Activated CD8-positive, alpha-beta memory T cell treated with anti-CD3 and anti-CD28 coated beads, Interleukin-2, amount 50 U/mL, for 24 hours (primary cell): ENCODE results near the gene YIPF2.
A peak's percentile ranks its signal among the peaks of the same experiment; 100 is the strongest.
"Not testable (repeated sequence)": the region's sequence is repeated elsewhere in the genome, so short reads cannot be mapped to it uniquely, and the experiment has no call there.

ENCODE experiments used
- DNase-seq: peaks from one replicate; pipeline ENCODE4 v3.0.0-alpha.2; 2020; ENCODE audit errors: extremely low read depth

YIPF2 gene

DNA sequence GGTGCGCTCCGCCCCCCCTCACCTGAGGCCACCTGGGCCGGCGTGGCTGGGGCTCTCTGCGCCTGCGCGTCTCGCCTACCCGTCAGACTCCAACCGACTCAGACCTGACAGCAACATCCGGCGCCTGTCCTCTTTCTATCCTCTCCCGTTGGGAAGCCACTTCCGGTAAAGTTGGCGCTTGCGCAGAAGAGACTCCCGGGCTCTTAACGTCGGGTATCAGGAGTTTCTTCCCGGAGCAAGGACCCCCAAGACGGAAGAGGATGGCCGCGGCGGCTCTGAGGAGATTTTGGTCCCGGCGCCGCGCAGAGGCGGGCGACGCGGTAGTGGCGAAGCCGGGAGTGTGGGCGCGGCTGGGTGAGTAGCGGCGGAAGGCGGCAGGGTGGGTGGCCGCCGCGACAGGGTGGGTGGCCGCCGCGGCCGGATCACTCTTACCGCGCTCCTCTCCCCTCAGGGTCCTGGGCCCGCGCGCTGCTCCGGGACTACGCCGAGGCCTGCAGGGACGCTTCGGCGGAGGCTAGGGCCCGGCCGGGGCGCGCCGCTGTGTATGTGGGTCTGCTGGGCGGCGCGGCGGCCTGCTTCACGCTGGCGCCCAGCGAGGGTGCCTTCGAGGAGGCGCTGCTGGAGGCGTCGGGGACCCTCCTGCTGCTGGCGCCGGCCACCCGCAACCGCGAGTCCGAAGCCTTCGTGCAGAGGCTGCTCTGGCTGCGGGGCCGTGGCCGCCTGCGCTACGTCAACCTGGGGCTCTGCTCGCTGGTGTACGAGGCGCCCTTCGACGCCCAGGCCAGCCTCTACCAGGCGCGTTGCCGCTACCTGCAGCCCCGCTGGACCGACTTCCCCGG is at the start of gene YIPF2, which contains the start of gene TIMM29:
YIPF2 (minus strand) TSS at position 77 of the 839 bp plus-strand sequence. CDS start 229 bp downstream, outside the sequence.
TIMM29 (plus strand) TSS at position 249 of the 839 bp plus-strand sequence; CDS start at position 261, 12 bp downstream.
- DNase-seq = peak; percentile 93

DNA sequence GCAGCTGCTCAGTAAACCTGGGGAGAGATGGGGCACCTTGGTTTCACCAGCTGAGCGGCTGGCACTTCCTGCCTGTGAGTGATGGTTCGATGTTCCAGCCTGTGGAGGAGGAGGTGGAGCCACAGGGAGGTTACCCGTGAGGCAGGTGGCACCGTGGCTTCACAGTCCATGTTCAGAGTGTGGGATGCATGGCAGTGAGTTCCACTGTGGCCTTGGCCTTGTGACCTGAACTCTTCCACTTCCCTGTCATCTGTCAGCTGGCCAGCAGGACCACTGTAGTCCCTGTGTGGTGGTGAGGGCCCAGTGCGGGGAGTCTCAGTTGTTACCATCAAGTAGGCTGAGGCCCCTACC is 49.3 kb upstream of the YIPF2 start:
- DNase-seq = no peak

DNA sequence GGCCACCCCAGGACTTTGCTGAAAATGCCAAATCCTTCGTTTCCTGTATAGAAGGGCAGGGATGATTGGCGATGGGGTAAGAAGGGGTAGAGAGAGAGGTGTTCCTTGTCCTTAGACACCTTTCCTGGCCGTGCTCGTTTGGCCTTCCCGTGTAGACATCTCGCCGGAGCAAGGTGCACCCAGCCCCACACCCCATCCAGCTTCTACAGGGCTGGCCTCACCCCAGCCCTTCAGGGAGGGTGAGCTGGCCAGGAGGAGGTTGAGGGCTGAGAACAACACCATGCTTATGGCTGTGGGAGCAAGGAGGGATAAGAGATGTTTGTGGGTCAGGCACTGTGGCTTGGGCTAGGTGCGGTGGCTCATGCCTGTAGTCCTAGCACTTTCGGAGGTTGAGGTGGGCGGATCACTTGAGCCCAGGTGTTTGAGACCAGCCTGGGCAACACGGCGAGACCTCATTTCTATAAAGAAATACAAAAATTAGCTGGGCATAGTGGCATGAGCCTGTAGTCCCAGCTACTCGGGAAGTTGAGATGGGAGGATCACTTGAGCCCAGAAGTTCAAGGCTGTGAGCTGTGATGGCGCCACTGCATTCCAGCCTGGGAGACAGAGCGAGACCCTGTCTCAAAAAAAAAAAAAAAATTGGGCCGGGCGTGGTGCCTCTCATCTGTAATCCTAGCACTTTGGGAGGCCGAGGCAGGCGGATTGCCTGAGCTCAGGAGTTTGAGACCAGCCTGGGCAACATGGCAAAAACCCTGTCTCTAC is 47.9 kb upstream of the YIPF2 start:
- DNase-seq = no peak

DNA sequence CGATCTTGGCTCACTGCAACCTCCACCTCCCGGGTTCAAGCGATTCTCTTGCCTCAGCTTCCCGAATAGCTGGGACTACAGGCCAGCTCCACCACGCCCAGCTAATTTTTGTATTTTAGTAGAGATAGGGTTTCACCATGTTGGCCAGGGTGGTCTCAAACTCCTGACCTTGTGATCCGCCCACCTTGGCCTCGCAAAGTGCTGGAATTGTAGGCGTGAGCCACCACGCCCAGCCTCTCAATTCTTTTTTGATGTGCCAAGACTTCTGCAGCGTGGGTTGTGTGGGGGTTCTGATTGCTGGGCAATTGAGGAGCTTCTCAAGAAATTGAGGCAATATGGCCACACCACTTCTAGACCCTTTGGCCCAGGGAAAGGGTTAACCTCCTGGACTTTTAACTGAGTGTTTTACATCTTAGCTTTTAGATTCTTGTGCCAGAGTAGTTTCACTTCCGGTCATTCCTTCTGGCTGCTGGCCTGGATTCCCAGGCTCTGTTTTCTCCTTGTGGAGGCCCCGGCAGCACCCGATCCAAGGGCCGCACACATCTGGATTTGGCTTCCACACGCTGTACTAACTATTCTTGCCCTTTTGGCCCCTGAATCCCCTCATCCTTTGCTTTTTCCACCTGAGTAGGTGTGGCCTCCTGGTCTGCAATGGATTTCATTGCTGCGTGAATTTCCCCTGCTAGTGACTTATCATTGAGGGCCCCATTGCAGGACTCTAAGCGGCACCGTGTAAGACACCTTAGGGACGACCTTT is 47.1 kb upstream of the YIPF2 start:
- DNase-seq = no peak

DNA sequence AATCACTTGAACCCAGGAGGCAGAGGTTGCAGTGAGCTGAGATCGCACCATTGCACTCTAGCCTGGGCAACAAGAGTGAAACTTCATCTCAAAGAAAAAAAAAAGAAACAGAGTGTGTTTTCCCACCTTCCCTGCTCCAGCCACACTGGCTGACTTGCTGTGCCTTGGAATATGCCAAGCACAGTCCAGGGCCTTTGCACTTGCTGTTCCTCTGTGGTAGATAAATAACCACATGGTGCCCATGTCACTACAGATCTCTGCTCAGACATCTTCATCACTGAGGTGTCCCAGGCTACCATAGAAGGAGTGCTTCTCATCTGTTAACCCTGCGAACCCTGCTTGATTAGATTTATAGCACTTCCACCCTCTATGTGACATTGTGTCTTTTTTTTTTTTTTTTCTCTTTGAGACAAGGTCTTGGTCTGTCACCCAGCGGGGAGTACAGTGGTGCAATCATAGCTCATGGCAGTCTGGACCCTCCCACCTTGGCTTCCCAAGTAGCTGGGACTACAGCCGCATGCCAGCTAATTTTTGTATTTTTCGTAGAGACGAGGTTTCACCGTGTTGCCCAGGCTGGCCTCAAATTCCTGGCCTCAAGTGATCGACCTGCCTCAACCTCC is 42.8 kb upstream of the YIPF2 start:
- no peak for DNase-seq

DNA sequence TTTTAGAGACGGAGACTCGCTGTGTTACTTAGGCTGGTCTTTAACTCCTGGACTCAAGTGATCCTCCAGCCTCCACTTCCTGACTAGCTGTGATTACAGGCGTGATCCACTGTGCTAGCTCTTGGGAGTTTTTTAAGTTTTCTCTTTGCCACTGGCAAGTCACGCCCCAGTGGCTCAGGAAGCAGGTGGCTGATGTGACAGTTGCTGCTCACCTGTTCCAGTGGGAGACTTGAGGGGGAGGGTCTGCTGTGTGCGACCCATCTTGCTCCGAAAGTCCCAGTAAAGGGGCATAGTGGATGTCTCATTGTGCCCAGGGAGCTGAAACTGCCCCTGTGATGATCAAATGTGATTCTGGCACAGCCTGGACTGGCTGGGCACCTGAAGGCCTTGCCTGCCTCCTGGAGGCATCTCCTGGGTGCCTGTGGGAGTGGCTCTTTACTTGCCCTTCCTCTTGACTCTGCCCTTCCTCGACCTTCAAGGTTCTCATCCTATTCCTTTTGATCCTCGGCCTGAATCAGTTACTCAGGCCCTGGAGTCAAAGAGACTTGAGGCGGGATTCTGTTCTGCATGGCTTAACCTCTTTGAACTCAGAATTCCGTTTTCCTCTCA is 40.2 kb upstream of the YIPF2 start:
- DNase-seq = no peak

DNA sequence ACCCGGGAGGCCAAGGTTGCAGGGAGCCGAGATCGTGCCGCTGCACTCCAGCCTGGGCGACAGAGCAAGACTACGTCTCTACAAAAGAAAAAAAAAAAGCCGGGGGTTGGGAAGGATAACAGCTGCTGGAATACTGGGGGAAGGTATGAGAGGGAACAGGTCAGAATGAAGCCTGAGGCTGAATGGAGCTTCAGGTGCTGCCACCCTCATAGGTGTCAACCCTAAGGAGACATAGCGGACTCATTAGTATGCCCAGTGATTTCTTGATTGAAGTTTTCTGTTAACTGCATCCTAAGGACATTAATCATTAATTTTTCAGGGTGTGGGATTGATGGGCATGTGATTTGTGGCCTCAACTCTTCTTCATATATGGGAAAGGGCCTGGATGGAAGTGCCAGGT is 38.4 kb upstream of the YIPF2 start:
- no peak for DNase-seq

DNA sequence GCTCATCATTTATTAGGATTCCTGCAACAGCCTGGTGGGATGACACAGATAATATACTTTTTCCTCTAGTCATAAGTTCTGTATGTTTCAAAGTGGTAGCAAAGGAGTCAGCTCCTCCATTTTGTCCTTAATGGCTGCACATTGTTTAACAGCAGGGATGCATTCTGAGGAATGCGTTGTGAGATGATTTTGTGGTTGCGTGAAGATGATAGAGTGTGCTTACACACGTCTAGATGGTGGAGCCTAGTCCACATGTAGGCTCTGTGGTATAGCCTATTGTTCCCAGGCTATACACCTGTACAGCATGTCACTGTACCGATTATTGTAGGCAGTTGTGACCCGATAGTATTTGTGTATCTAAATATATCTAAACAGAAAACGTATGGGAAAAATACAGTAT is 37.0 kb upstream of the YIPF2 start:
- no peak for DNase-seq

DNA sequence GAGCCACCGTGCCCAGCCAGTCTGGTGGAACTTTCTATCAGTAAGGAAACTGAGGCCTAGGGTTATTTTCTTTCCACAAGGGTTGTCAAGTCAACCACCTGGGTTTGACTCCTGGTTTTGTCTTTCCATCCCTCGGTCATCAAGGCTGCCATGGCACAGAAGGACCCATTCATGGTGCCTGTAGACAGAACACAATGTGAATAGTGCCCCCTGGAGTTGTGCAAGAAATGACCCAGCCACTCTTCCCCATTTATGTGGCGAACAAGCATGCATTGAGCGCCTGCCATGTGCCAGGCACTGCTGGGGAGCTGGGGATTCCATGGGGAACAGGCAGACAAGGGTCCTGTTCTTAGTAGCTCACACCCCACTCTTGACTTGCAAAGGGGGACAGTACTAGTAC is 36.5 kb upstream of the YIPF2 start:
- DNase-seq = no peak

DNA sequence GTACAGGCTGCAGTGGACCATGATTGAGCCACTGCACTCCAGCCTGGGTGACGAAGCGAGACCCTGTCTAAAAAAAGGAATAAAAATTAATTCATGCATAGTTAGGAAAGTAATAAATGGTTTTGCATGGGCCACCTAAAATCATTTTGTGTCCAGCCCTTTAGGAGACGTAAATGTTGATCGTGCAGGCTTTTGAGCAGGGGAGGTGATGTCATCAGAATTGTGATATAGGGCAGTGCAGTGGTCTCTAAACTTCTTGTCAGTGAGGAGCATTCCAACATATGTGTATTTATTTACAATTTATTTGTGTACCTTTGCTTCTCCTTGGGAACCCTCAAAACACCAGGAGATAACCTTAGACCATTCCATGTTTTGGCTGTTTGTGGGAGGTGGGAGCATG is 35.4 kb upstream of the YIPF2 start:
- no peak for DNase-seq

DNA sequence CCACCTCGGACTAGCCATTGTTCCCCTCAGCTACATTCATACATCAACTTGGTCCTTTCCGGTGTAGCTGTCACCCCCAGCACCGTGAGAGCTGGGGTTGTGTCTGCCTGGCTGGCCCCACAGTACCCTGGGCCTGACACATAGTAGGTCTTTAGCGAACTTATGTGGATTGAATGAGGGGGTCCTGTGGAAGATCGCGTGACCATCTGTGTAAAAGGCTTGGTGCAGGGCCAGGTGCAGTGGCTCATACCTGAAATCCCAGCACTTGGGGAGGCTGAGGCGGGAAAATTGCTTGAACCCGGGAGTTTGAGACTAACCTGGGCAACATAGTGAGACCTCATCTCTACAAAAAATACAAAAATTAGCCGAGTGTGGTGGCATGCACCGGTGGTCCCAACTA is 34.4 kb upstream of the YIPF2 start:
- DNase-seq = no peak

DNA sequence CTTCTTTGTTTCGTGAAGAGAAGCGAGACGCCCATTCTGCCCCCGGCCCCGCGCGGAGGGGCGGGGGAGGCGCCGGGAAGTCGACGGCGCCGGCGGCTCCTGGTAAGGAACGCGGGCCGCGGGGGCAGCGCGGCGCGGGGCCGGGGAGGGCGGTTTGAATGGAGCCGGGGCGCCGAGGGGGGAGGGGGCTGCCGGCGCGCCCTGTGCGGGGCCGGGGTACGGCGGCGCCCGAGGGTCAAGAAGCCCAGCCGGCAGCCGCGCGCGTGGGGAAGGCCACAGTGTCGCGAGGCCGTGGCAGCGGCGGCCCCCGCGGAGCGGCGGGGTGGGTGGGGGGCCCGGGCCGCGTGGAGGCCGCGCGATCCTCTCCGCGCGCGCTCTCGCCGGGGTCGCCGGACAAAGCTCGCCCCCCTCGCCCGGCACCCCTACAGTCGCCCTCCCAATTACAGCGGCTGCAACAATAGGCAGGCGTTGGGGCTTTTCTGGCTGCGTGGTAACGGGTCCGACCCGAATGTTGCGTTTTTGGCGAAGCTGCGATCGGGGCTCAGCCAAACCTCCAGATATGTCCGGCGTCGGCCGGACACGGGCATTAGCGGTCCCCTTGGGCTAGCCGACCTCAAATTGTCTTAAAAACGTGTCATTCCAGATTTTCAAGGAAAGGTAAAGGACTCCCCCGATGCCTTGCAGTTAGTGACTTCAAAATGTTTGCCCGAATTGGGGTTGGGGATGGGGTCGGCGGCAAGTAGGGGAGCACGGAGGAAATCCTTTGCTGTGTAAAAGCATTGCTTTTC is 32.8 kb upstream of the YIPF2 start:
- DNase-seq = no peak

DNA sequence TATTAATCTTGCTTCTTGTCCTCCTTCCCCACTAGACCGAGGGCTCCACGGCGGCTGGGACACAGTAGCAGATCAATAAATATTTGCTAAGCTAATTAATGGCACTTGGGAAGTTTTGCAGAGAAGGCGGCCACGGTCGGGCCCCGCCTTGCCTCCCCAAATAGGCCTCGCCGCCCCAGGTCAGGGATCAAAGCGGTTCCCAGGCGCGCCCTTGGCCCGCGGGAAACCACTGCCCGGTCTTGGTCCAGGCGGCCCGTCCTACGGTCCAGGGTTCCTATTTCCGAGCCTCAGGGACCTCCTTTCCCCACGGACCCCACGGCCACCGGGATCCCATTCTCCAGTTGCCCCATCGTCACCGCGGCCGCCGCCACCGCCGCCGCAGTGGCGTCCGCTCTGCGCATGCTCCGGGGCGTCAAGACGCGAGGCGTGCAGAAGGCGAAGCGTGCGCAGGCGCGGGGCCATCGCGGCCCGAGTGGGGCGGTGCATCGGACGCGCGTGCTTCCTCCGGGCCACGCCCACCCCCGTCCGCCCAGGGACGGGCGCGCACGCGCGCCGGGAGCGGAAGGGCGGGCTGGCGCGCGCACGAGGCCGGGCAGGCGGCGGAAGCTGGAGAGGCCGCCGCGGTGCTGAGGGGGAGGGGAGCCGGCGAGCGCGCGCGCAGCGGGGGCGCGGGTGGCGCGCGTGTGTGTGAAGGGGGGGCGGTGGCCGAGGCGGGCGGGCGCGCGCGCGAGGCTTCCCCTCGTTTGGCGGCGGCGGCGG is 32.1 kb upstream of the YIPF2 start, which contains the start of gene SMARCA4:
SMARCA4 (plus strand) TSS at position 717 of the 759 bp plus-strand sequence. CDS start 23,122 bp downstream, outside the sequence.
- peak; percentile 91 for DNase-seq

DNA sequence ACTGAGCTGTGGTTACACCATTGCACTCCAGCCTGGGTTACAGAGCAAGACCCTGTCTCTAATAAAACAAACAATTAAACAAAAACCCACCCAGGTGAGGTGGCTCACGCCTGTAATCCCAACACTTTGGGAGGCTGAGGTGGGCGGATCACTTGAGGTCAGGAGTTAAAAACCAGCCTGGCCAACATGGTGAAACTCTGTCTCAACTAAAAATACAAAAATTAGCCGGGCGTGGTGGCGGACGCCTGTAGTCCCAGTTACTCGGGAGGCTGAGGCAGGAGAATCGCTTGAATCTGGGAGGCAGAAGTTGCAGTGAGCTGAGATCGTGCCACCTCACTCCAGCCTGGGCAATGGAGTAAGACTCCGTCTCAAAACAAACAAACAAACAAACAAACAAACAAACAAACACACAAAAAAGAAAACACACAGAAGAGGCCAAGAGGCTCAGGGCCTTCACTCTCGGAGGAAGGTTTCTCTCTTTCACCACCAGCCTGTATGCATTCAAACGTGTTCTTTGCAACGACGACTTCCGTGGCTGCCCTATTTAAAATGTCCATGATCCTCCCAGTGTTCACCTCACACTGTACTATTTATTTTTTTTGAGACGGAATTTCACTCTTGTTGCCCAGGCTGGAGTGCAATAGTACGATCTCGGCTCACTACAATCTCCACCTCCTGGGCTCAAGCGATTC is 31.0 kb upstream of the YIPF2 start:
- not testable (repeated sequence) for DNase-seq

DNA sequence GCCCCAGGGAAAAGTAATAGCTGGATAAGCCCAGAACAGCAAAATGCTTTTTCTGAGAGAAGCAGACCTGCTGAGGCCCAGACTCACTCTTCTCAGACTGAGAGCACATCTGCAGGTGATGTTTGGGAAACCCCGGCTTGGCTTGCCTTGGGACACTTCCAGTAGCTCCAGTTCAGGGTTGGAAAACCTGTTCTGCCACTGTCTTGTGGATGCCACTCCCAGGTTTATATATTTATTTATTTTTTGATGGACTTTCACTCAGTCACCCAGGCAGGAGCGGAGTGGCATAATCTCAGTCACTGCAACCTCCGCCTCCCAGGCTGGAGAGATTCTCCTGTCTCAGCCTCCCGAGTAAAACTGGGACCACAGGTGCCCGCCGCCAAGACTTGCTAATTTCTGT is 24.4 kb upstream of the YIPF2 start:
- no peak for DNase-seq

DNA sequence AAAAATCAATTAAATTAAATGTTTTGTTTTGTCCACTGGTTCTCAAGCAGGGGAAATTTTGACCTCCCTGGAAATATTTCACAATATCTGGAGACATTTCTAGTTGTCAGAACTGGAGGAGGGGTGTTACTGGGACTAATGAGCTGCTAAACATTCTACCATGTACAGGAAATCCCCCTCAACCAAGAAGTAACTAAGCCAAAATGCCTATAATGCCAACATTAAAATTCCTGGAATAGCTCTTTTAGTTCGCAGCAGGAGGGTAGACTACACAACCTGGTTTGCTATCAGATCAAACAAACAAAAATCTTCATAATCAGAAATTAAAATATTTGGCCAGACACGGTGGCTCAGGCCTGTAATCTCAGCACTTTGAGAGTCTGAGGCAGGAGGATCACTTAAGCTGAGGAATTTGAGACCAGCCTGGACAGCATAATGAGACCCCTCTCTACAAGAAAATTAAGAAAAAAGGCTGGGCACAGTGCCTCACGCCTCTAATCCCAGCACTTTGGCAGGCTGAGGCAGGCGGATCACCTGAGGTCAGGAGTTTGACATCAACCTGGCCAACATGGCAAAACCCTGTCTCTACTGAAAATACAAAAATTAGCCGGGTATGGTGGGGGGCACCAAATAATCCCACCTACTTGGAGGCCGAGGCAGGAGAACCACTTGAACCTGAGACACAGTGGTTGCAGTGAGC is 18.7 kb upstream of the YIPF2 start:
- no peak for DNase-seq

DNA sequence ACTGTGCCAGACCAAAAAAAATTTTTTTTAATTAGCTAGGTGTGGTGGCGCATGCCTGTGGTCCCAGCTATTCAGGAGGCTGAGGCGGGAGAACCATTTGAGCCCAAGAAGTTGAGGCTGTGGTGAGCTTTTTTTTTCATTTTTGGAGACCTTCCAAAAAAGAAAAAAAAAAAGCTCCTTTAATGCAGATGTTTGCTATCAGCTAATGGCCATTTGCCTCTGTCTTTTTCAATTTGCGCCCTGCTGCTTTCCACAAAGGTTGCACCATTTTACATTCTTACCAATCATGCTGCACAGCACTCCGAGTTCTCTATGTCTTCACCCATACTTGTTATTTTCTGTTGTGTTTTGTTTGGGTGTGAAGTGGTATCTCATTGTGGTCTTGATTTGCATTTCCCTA is 16.8 kb upstream of the YIPF2 start:
- no peak for DNase-seq

DNA sequence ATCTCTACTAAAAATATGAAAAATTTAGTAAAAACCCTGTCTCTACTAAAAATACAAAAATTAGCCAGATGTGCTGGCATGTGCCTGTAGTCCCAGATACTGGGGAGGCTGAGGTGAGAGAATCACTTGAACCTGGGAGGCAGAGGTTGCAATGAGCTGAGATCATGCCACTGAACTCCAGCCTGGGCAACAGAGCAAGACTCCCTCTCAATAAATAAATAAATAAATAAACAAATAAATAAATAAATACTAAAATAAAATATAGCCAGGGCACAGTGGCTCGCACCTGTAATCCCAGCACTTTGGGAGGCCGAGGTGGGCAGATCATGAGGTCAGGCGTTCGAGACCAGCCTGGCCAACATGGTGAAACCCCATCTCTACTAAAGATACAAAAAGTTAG is 15.0 kb upstream of the YIPF2 start:
- not testable (repeated sequence) for DNase-seq
